ENCODE data around the gene AKAP14.
"Not testable (repeated sequence)": the region's sequence is repeated elsewhere in the genome, so short reads cannot be mapped to it uniquely, and the experiment has no call there.

Gene AKAP14

DNA sequence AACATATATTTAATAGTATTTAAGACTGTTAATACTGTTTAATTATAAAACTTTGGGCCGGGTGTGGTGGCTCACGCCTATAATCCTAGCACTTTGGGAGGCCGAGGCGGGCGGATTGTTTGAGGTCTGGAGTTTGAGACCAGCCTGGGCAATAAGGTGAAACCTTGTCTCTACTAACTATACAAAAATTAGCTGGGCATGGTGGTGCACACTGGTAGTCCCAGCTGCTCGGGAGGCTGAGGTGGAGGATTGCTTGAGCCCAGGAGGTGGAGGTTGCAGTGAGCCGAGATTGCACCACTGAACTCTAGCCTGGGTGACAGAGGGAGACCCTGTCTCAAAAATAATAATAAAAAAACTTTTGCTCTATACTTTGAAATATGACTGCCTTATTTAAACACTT, 26.7 kb downstream of the AKAP14 start:
- not testable (repeated sequence) for DNase-seq (ENCODE audit: low read depth)

GRCh38 chrX:119935215-119935874, 39.7 kb downstream of the AKAP14 start:
- no peak for DNase-seq (ENCODE audit: low read depth)

DNA sequence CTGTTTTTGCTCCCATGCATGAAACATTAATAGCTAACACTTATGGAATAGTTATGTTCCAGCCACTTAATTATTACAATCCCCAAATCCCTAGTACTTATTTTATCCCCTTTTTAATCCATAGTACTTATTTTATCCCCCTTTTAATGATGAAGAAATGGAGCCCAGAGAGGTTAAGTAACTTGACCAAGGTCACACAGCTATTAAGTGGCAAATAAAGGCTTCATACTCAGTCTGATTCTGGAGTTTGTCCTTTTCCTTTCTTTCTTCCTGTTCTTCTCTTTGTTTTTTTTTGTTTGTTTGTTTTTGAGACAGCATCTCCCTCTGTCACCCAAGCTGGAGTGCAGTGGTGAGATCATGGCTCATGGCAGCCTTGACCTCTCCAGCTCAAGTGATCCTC, 45.6 kb downstream of the AKAP14 start:
- no peak for DNase-seq (ENCODE audit: low read depth)

DNA sequence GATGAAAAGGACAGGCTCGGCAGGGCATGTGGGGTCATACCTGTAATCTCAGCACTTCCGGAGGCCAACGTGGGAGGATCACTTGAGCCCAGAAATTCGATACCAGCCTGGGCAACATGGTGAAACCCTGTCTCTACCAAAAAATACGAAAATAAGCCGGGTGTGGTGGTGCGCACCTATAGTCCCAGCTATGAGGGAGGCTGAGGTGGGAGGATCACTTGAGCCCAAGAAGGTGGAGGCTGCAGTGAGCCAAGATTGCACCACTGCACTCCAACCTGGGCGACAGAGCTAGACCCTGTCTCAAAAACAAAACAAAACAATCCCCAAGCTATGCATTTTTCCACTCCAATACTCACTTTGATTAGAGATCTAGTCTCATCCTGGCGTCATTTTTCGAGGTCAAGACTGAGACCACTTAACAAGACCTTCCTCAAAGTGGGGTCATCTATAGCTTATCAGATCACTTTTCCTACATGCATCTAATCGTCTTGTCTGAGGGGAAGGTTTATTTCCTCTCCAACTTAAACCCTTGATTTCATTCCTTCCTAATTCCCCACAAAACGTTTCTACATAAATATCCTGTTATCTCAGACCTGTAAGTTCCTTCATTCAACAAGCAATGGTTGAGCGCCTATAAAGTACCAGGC, 46.6 kb downstream of the AKAP14 start:
- DNase-seq (ENCODE audit: low read depth), result no peak

GRCh38 chrX:119942831-119943184, 47.1 kb downstream of the AKAP14 start:
- DNase-seq (ENCODE audit: low read depth), result no peak

DNA sequence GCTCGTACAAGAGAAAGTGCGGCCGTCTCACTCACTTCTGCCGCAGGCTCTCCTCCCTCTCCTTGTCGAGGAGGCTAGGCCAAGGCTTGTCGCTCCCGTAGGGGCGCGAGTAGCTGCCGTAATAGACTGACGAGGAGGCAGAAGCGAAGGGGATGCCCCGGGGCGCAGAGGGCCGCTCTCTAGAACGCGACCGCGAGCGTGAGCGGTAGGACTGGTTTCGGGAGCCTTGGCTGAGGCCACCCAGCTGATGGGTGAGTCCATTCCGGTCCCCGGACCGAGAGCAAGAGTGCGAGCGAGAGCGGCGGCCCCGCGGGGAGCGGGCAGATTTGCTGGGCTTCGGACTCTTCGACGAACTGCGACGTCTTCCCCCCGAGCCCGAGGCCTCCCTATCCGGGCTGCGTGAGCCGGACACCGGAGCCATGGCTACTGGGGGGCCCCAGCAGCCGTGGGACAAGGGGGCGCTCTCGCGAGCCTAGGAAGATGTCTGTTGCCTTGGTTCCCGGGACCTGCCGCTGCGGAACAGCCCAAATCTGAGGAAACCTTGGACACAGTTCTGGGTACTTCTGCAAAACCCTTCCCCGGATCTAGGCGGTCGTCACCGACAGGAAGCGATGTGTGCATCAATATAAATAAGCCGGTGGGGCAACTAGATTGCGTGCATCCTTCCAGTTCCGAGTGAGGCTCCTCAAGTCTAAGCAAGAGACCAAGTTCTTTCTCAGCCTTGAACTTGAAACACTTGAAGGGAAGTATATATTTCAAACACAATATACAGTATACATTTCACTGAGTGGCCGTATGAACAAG, 47.7 kb downstream of the AKAP14 start, which contains the start of gene NKAP:
Gene NKAP (minus strand): TSS at position 567 of the 804 bp plus-strand sequence. CDS start 146 bp downstream, at position 421.
- DNase-seq (ENCODE audit: low read depth), result peak; percentile 66

DNA sequence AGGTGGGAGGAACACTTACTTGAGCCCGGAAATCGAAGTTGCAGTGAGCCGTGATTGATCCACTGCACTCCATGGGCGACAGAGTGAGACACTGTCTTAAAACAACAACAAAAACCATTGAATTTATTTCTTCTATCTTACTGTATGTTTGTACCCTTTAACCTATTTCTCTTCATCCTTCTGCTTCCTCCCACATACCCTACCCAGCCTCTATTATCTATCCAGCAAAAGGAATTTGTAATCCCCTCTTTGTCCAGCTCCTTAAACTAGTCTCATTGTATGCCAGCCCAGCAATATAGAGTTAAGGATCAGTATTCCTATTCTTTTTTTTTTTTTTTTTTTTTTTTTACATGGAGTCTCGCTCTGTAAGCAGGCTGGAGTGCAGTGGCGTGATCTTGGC, 49.8 kb downstream of the AKAP14 start:
- no peak for DNase-seq (ENCODE audit: low read depth)

DNA sequence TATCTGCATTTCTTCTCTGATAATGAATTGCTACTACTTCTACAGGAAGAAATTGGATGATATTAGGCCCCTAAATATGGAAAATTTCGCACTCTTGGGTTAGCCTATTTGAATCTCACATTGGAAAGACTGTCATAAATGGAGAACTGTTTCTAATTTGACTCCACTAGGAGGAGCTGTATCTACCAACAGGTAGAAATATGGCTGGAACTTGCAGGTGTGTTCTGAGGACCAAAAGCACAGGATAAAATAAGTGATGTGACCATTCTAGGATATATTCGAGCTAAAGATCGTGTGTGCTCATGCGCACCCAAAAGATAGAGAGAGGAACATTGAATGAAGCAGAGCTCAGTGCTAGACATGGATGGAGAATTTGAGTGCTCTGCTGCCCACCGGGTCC, 52.7 kb downstream of the AKAP14 start:
- DNase-seq (ENCODE audit: low read depth), result no peak

- no peak for DNase-seq (ENCODE audit: low read depth)
These were observed 58.7 kb downstream of the AKAP14 start for GRCh38 chrX:119954374-119954773.

- peak; percentile 11 for DNase-seq (ENCODE audit: low read depth)
These were observed 60.3 kb downstream of the AKAP14 start for GRCh38 chrX:119955807-119956570.

GRCh38 chrX:119960625-119961024, 64.9 kb downstream of the AKAP14 start:
- DNase-seq (ENCODE audit: low read depth), result no peak

DNA sequence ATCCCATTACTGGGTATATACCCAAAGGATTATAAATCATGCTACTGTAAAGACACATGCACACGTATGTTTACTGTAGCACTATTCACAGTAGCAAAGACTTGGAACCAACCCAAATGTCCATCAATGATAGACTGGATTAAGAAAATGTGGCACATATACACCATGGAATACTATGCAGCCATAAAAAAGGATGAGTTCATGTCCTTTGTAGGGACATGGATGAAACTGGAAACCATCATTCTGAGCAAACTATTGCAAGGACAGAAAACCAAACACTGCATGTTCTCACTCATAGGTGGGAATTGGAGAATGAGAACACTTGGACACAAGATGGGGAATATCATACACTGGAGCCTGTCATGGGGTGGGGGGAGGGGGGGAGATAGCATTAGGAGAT, 71.1 kb downstream of the AKAP14 start:
- not testable (repeated sequence) for DNase-seq (ENCODE audit: low read depth)
